GM12801 (cell line): ENCODE measurements around the gene POU6F2.

Source experiments
- CTCF ChIP-seq: IDR thresholded peaks from one replicate; pipeline ENCODE4 v1.5.1; 2011; ENCODE audit warnings: control low read depth; ENCODE audit not compliant: insufficient read length; ENCODE audit errors: extremely low read depth

Gene POU6F2

GRCh38 chr7:39027491-39027890 is 49.8 kb downstream of the POU6F2 start:
- TF ChIP-seq CTCF: no peak

- no peak for TF ChIP-seq CTCF
Observed at GRCh38 chr7:39033885-39034624, 56.3 kb downstream of the POU6F2 start.

GRCh38 chr7:39035156-39035555 is 57.4 kb downstream of the POU6F2 start:
- TF ChIP-seq CTCF: no peak

GRCh38 chr7:39035903-39036302 is 58.2 kb downstream of the POU6F2 start:
- no peak for TF ChIP-seq CTCF

- no peak for TF ChIP-seq CTCF
Observed at GRCh38 chr7:39042670-39043069, 65.0 kb downstream of the POU6F2 start.

GRCh38 chr7:39043531-39043930 is 65.8 kb downstream of the POU6F2 start:
- TF ChIP-seq CTCF: no peak

GRCh38 chr7:39044489-39044888 is 66.8 kb downstream of the POU6F2 start:
- TF ChIP-seq CTCF: no peak
